Esophagus squamous epithelium (tissue), 5 donors: ENCODE data around the gene ELL2. TPM values are rescaled to one million over a fixed set of nuclear protein-coding genes. Genes with fewer than 3 reads are reported as not detected.

Source experiments
- DNase-seq: peaks from one replicate; lab custom pipeline; 2025; lab: John Stamatoyannopoulos, UW
- H3K27ac ChIP-seq, 4 donors: fragments of 200-600 bp; sonication (generic); one replicate each; pipeline ENCODE4 v1.5.1; 2016 to 2019; ENCODE audit warnings: mild to moderate bottlenecking in 1 of 4
- H3K27me3 ChIP-seq, 4 donors: fragments of 200-600 bp; sonication (generic); 1 replicate in 3 of 4; 2 replicates in 1 of 4; pipeline versions ENCODE4 v1.5.1 to v1.6.0; 2017 to 2021; ENCODE audit warnings: antibody characterized with exemption in 1 of 4
- H3K36me3 ChIP-seq, 3 donors: fragments of 200-600 bp; sonication (generic); one replicate each; pipeline ENCODE4 v1.5.1; 2016 to 2019
- H3K4me1 ChIP-seq, 3 donors: fragments of 200-600 bp; sonication (generic); one replicate each; pipeline ENCODE4 v1.5.1; 2017 to 2019
- H3K4me3 ChIP-seq, 4 donors: fragments of 200-600 bp; sonication (generic); 1 replicate in 3 of 4; 2 replicates in 1 of 4; pipeline ENCODE4 v1.5.1; 2016 to 2019; ENCODE audit warnings: mild to moderate bottlenecking in 2 of 4, moderate library complexity in 1 of 4
- H3K9me3 ChIP-seq, 3 donors: fragments of 200-600 bp; sonication (generic); one replicate each; pipeline ENCODE4 v1.5.1; 2016 to 2019
- POLR2A ChIP-seq, 4 donors: fragments of 450-650 bp; IDR thresholded peaks; one replicate each; pipeline ENCODE4 v1.6.1; 2017; ENCODE audit warnings: antibody characterized with exemption in 4 of 4, mild to moderate bottlenecking in 4 of 4, moderate library complexity in 3 of 4
- WGBS, 2 donors: methylation state at CpG; one replicate each; pipeline ENCODE4 v1.1.5; 2018; 5-methylcytosine and 5-hydroxymethylcytosine counted together
- intact Hi-C: fragments of 100-400 bp; cut with DNase I; formaldehyde crosslinking; loops from one replicate; pipeline ENCODE4 v1.15.0; 2022
- total RNA-seq, 4 donors: library from RNA; depleted of rRNA; stranded (reverse); fragments of >200 nt; gene quantifications; one replicate each; pipeline ENCODE4 v1.1.0, GENCODE V29; 2016
- TF ChIP-seq, protein P1 (sequence below), 6 experiments: fragments of 450-650 bp in 4 of 6; fragments of 200-600 bp in 2 of 6; sonication (generic) in 2 of 6; IDR thresholded peaks; one replicate each; pipeline ENCODE4 v1.5.1; 2016 to 2019; ENCODE audit warnings: antibody characterized with exemption in 6 of 6, mild to moderate bottlenecking in 4 of 6, moderate library complexity in 4 of 6
- donor health status: DM: yes; HTN: yes; CAD: no.

ELL2 gene
- total RNA-seq, 4 donors from 2014 or later: 74.9 to 124 (median 121) TPM

GRCh38 chr5:95895771-95896170 is 65.9 kb downstream of the ELL2 start:
- Histone ChIP-seq H3K4me1 (peaks cover 0 to 13% (median 0%) of the 10 kb centered on the region in 3 donors), H3K27ac (no peak overlapping the region), H3K4me3 (no peak overlapping the region), H3K27me3 (no peaks in the 10 kb centered on the region), H3K36me3 (peaks cover 9 to 100% (median 28%) of the 10 kb centered on the region in 3 donors), H3K9me3 (no peaks in the 10 kb centered on the region)
- 79 to 81% methylated on average over 5 of the region's 5 CpGs for WGBS, 2 donors
- DNase-seq: no peak
- intact Hi-C loops: no loop called here
- TF ChIP-seq POLR2A (IDR thresholded peaks at IDR 0.05): no peak
- TF ChIP-seq, protein P1, sequence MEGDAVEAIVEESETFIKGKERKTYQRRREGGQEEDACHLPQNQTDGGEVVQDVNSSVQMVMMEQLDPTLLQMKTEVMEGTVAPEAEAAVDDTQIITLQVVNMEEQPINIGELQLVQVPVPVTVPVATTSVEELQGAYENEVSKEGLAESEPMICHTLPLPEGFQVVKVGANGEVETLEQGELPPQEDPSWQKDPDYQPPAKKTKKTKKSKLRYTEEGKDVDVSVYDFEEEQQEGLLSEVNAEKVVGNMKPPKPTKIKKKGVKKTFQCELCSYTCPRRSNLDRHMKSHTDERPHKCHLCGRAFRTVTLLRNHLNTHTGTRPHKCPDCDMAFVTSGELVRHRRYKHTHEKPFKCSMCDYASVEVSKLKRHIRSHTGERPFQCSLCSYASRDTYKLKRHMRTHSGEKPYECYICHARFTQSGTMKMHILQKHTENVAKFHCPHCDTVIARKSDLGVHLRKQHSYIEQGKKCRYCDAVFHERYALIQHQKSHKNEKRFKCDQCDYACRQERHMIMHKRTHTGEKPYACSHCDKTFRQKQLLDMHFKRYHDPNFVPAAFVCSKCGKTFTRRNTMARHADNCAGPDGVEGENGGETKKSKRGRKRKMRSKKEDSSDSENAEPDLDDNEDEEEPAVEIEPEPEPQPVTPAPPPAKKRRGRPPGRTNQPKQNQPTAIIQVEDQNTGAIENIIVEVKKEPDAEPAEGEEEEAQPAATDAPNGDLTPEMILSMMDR (IDR thresholded peaks at IDR 0.05): no peak

DNA sequence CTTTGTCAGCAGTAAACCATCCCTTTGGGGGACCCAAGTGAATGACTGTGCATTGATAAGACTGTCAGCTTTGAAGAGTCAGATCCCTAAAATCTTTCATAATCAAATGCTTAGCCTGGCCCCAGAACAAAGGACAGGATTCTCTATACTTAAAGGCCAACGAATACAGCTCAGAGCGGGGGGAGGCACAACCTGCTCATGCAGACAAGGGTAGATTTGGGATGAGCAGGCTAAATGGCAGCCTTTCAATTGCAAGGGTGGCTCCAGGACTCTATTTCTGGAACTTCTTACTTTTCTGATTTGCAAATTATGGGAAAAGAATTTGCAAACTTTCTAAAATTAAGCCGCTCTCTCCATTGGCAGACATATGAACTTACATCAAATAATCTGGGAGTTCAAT is 66.4 kb downstream of the ELL2 start:
- 71 to 87% methylated on average over 3 of the region's 3 CpGs for WGBS, 2 donors
- no peak overlapping the region for H3K4me3 ChIP-seq
- TF ChIP-seq, protein P1 (IDR thresholded peaks at IDR 0.05): no peak
- TF ChIP-seq POLR2A (IDR thresholded peaks at IDR 0.05): no peak

GRCh38 chr5:95892784-95893354 is 68.8 kb downstream of the ELL2 start:
- TF ChIP-seq, protein P1 (IDR thresholded peaks at IDR 0.05): peak in 5 of 6 experiments; percentile 34 to 56 (median 39)
- TF ChIP-seq POLR2A (IDR thresholded peaks at IDR 0.05): no peak
- DNase-seq: no peak
- Histone ChIP-seq H3K4me3 (no peak overlapping the region), H3K27me3 (no peaks in the 10 kb centered on the region), H3K4me1 (peaks cover 0 to 8% (median 0%) of the 10 kb centered on the region in 3 donors), H3K27ac (no peak overlapping the region), H3K9me3 (no peaks in the 10 kb centered on the region), H3K36me3 (peaks cover 3 to 100% (median 30%) of the 10 kb centered on the region in 3 donors)
- intact Hi-C loops: no loop called here
- 82 to 87% methylated on average over 5 of the region's 5 CpGs for WGBS, 2 donors

More for the DNA sequence above, 66.4 kb downstream of the ELL2 start:
- Histone ChIP-seq H3K4me1 (peaks cover 0 to 13% (median 0%) of the 10 kb centered on the region in 3 donors), H3K9me3 (no peaks in the 10 kb centered on the region), H3K27ac (no peak overlapping the region), H3K36me3 (peaks cover 9 to 100% (median 28%) of the 10 kb centered on the region in 3 donors), H3K27me3 (no peaks in the 10 kb centered on the region)
- intact Hi-C loops: no loop called here
- DNase-seq: no peak

GRCh38 chr5:95891499-95891898 is 70.2 kb downstream of the ELL2 start:
- no peaks in the 10 kb centered on the region for H3K9me3 ChIP-seq
- WGBS, 2 donors: 93 to 96% methylated on average over 2 of the region's 2 CpGs
- intact Hi-C loops: no loop called here
- H3K4me1 ChIP-seq: peaks cover 0 to 8% (median 0%) of the 10 kb centered on the region in 3 donors
- H3K27ac ChIP-seq: no peak overlapping the region
- peaks cover 3 to 100% (median 26%) of the 10 kb centered on the region in 3 donors for H3K36me3 ChIP-seq
- H3K27me3 ChIP-seq: no peaks in the 10 kb centered on the region
- DNase-seq: no peak
- TF ChIP-seq, protein P1 (IDR thresholded peaks at IDR 0.05): no peak
- no peak for TF ChIP-seq POLR2A (IDR thresholded peaks at IDR 0.05)
- no peak overlapping the region for H3K4me3 ChIP-seq

DNA sequence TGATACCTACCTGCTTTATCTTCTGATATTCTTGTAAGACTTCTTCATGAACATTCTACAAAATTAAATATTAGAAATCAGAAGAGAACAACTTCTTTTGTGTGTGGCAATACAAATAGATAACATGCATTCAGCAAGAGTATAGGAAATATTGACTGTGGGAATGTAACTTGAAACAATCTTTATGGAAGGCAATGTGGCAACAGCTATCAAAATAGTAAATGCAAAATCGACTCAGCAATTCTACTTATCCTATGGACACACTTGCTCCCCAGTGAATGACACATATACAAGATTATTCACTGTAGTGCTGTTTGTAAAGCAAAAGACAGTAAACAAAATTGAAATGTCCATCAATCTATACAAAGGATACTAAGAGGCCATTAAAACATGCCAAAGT is 72.6 kb downstream of the ELL2 start:
- Histone ChIP-seq H3K9me3 (no peaks in the 10 kb centered on the region), H3K36me3 (peaks cover 0 to 81% (median 13%) of the 10 kb centered on the region in 3 donors), H3K4me1 (peaks cover 5 to 26% (median 7%) of the 10 kb centered on the region in 3 donors), H3K4me3 (no peak overlapping the region), H3K27ac (no peak overlapping the region), H3K27me3 (no peaks in the 10 kb centered on the region)
- TF ChIP-seq, protein P1 (IDR thresholded peaks at IDR 0.05): no peak
- TF ChIP-seq POLR2A (IDR thresholded peaks at IDR 0.05): no peak
- no peak for DNase-seq
- WGBS, 2 donors: 83 to 92% methylated on average over 1 of the region's 1 CpG
- intact Hi-C loops: no loop called here
